Activated CD4-positive, alpha-beta T cell treated with anti-CD3 and anti-CD28 coated beads, Interleukin-2, amount 50 U/mL, for 48 hours (primary cell): Measurements from ENCODE around the gene RAB40C.

ENCODE experiments used
- DNase-seq, 2 experiments: peaks; one replicate each; pipeline ENCODE4 v3.0.0-alpha.2; 2020

The RAB40C gene

GRCh38 chr16:589658-590187 lies at the start of gene RAB40C:
TSS of gene RAB40C (plus strand) at chr16:590066. CDS start at chr16:590292, 226 bp downstream.
- peak; percentile 99 for DNase-seq

GRCh38 chr16:540645-541340 lies 49.1 kb upstream of the RAB40C start:
- no peak for DNase-seq

- DNase-seq, result no peak
Observed at GRCh38 chr16:543301-544164, 46.3 kb upstream of the RAB40C start.

- DNase-seq, result no peak
Observed at GRCh38 chr16:544517-544916, 45.3 kb upstream of the RAB40C start.

DNA sequence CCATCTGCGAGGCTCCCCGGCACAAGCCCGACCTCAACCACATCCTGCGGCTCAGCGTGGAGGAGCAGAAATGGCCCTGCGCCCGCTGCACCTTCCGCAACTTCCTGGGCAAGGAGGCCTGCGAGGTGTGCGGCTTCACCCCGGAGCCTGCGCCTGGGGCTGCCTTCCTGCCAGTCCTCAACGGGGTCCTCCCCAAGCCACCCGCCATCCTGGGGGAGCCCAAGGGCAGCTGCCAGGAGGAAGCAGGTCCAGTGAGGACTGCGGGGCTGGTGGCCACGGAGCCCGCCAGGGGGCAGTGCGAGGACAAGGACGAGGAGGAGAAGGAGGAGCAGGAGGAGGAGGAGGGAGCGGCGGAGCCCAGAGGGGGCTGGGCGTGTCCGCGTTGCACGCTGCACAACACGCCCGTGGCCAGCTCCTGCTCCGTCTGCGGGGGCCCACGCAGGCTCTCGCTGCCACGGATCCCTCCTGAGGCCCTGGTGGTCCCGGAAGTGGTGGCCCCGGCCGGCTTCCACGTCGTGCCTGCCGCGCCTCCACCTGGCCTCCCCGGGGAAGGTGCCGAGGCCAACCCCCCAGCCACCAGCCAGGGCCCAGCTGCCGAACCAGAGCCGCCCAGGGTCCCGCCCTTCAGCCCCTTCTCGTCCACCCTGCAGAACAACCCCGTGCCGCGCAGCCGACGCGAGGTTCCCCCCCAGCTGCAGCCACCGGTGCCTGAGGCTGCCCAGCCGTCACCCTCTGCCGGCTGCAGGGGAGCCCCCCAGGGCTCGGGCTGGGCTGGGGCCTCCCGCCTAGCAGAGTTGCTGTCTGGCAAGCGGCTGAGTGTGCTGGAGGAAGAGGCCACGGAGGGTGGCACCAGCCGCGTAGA lies 42.7 kb upstream of the RAB40C start:
- DNase-seq, result peak; percentile 46 to 61

- no peak for DNase-seq
Observed at GRCh38 chr16:548586-548985, 41.3 kb upstream of the RAB40C start.

DNA sequence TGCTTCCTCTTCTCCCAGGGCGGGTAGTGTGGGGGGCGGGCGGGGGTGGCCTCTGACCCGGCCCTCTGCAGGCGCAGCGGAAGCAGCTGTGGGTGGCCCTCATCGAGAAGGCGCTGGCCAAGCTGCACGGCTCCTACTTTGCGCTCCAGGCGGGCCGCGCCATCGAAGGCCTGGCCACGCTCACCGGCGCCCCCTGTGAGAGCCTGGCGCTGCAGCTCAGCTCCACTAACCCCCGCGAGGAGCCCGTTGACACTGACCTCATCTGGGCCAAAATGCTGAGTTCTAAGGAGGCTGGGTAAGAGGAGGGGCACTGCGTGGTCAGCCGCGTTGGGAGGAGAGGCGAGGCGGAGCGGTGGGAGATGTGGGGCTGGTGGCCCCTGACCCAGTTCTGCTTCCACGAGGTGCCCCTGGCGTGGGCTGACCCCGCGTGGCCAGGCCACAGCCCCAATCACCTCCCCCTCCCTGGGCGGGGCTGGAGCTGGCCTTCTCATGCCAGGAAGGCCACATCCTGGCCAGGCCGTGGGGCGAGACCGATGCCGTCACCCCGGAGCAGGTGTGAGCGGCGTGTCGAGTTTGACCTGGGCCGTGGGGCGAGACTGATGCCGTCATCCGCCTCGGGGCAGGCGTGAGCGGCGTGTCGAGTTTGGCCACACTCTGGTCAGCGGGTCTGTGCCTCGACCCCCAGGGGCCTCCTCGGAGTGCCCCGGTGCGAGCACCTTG lies 40.2 kb upstream of the RAB40C start:
- no peak for DNase-seq

- no peak for DNase-seq
Observed at GRCh38 chr16:551210-551609, 38.7 kb upstream of the RAB40C start.

- no peak for DNase-seq
Observed at GRCh38 chr16:552171-552570, 37.7 kb upstream of the RAB40C start.

DNA sequence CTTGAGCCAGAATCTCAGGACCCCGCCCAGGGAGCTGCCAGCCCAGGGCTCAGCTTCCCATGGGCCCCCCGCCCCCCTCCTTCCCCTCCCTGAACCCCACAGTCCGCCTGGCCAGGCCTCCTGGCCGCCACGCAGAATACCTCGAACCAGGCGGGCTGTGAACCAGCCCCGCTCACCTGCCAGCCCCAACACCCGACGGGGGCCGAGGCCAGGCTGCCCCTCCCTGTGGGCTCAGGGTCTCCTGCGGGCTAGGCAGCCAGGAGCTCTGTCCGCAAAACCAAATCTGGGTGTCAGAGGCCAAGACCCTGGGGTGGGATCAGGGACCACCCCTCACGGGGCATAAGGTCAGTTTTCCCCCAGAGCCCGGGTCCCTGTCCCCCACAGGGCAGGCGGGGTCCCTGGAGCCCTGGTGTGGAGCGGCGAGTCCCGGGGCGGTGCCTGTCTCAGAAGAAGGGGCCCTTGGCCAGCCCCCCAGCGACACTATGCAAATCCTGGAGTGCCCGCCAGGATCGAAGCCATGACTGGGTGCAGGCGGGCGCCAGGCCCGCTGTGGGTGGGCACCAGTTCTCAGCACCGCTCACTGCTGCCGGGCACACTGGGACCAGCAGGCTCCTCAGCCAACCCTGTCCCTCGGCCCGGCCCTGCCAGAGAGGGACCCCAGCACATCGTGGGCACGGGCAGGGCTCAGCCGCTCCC lies 36.1 kb upstream of the RAB40C start:
- DNase-seq, result no peak

DNA sequence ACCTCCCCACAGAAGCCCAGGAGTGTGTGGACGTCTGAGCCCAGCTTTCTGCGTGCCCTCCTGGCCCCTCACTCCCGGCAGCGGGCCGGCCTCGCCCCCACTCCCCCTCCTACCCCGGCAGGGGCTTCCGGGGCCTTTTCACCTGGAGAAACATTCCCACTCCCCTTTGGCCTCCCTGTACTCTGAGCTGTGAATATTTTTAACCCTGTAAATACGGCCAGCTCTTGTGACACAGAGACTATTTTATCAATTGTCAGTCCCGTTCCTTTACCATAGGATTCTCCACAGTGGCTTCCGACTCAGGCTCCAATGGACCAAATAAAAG lies 35.6 kb upstream of the RAB40C start:
- DNase-seq, result no peak

GRCh38 chr16:554640-555365 lies 35.1 kb upstream of the RAB40C start:
- no peak for DNase-seq

DNA sequence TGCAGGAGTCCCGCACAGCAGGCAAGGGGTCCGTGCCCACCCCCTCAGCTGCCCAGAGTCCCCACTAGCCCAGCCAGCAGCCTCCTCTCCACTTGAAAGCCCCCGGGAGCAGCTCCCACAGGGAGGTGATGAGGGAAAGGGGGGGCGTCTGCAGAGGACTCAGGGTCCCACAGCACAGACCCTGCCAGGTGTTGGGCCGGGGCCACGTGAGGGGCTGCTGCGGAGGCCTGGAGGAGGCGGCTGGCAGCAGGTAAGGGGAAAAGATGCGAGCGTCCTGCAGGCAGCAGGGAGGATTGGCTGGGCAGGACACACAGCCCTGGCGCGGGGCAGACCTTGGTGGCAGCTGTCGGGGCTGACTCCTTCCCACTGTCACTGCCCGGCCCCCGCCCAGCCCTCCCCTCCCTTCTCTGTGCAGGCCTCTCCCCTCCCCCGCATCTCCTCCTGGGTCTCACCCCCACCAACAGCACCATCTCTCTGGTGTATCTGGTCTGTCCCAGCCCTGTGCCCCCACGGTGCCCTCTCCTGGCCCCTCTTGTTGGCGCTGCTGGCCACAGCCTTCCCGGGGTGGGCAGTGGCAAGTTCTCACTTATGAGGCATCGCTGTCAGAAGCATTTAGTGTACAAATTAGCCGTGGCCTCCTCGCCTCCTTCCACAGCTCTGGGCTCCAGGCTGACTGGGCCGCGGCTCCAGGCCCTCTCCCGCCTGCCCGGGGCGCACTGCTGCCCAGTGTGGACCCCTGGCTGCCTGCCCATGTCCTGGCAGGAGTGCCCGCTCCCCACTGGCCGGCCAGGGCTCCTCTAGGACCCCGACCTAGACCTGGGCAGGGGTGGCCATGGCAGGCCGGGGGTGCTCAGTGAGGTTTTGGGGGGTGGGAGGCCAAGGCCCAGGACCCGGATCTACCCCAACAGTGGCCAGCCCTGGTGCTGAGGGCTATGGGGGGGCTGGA lies 34.1 kb upstream of the RAB40C start:
- DNase-seq, result no peak

DNA sequence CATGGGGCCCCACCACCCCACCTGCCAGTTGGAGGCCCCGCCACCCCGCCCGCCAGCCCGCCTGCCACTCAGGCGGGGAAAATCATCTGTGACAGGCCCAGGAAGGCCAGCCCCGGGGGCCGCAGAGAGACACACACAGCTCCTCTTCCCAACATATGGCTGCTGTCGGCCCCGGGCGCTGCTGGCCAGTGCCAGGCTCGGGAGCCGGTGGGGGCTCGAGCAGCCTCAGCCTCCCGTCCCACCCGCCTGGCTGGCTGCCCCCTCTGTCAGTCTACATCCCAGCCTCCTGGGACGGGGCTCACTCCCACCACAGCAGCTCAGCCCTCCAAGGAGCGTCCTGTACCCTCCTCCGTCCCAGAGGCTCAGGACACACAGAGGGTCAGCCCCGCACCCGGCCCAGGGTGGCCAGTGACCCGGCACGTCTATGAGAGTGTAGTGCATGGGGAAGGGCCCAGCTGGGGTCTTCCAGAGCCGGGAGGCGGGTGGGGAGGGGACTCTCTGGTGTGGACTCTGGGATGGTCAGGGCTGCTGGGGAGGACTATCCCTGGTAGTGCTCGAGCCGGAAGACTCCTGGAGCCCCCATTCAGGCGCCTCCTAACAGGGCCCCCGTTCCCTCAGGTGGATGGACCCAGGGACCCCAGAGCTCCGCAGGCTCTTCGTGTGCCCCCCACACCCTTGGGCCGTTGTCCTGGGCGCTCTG lies 33.2 kb upstream of the RAB40C start:
- DNase-seq, result no peak

DNA sequence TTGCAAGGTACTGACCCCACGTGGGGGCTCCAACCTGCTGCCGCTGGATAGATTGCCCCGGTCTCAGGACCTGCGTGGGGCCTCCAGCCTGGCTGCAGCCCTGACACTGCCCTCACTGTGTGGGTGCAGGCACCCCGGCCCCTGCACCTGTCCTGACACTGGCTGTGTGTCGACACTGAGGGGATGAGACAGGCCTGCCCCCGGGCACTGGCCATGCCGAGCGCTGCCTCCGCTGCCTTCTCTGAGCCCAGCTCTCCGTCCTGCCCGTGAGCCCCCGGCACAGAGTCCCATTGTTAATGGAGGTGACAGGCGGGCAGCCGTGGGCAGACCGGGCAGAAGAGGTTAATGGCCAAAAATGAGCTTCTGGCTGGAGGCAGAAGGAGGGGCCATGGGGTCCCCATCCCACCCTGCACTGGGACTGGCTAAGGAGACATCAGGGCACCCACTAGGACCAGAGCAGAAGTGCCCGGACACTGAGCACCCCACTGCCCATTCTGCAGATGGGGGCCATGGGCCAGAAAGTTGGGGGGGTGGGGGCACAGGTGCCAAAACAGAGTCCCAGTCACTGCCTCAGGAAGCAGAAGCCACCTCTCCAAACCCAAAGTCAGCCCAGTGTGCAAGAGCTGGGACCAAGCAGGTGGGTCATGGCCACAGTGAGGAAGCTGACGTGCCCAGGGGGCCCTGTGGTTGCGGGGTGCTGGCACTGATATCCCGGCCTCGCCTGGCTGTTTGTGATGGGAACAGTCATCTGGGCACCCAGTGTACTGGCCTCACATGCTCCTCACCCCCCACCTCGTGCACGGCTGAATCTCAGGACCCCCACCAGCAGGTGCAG lies 32.2 kb upstream of the RAB40C start:
- DNase-seq, result no peak

DNA sequence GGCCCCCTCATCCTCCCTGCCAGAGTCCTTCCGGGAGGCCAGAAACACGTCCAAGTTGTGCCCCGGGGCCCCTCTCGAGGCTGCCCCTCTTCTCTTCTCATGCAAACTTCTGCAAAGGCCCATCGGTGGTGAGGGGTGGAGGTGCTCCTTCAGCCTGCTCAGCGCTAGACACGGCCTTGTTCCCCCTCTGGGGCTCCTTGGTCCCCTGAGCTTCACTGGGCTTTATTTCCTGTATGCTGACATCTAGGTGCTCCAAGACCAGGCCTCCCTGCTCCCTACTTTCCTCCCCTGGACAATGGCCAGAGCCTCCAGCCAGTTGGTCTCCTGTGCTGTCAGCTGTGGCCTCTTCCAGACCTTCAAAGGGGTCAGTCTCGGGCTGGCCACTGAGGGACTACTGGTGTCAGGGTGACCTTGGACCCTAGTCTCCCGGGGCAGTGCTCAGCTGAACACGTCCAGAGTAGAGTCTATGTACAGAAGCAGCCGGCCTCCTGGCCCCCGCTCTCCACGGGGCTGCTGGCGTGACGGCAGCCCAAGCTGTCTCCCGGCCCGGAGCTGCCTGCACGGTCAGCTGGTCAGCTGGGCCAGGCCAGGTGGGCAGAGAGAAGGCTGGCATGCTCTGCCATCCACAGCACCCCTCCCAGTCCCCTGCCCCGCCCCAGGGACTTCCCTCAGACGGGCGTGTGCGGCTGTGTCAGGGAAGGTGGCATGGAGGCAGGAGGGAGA lies 31.4 kb upstream of the RAB40C start:
- DNase-seq, result no peak

DNA sequence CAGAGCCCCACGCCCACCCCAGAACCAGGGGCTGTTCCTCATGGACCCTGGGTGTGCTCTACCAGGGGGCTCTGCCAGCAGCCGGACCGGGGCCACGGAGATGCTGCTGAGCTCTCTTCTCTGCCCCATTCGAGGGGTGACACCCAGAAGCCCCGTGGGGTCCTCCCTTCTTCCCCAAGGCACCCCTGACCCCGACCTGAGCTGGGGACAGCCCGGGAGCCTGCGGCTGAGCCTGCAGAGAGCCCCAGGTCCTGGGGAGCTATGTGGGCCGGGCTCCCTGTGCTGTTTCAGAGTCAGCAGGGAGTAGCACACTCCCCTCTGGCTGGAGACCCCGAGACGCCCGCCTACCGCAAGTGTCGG lies 30.9 kb upstream of the RAB40C start:
- DNase-seq, result no peak
